Hepatocyte (in vitro differentiated cells): ENCODE results near the gene ROR2. TPM values are rescaled to one million over a fixed set of nuclear protein-coding genes. Genes with fewer than 3 reads are reported as not detected.
A peak's percentile ranks its signal among the peaks of the same experiment; 100 is the strongest.

ENCODE experiments used
- DNase-seq: peaks from one replicate; pipeline ENCODE4 v3.0.0-alpha.2; 2016; ENCODE audit warnings: low spot score
- H2AFZ ChIP-seq: fragments of 200-600 bp; sonication (generic); 2 replicates; pipeline ENCODE4 v1.6.0; 2016; ENCODE audit warnings: antibody characterized with exemption, mild to moderate bottlenecking
- H3K27ac ChIP-seq: fragments of 200-600 bp; sonication (generic); 2 replicates; pipeline ENCODE4 v1.5.1; 2016; ENCODE audit warnings: mild to moderate bottlenecking
- H3K27me3 ChIP-seq: fragments of 200-600 bp; sonication (generic); 2 replicates; pipeline ENCODE4 v1.6.1; 2016
- H3K36me3 ChIP-seq: fragments of 200-600 bp; sonication (generic); replicated peaks from 2 replicates; pipeline ENCODE4 v1.5.1; 2016; ENCODE audit warnings: low read depth; ENCODE audit not compliant: insufficient read depth
- H3K4me1 ChIP-seq: fragments of 200-600 bp; sonication (generic); 2 replicates; pipeline ENCODE4 v1.5.1; 2016; ENCODE audit warnings: mild to moderate bottlenecking, moderate library complexity; ENCODE audit not compliant: insufficient read depth
- H3K4me2 ChIP-seq: fragments of 200-600 bp; sonication (generic); 2 replicates; pipeline ENCODE4 v1.6.0; 2016
- H3K4me3 ChIP-seq: fragments of 200-600 bp; sonication (generic); 2 replicates; pipeline ENCODE4 v1.5.1; 2016; ENCODE audit warnings: mild to moderate bottlenecking
- H3K79me2 ChIP-seq: fragments of 200-600 bp; sonication (generic); 2 replicates; pipeline ENCODE4 v1.6.0; 2017; ENCODE audit warnings: mild to moderate bottlenecking
- H3K9me2 ChIP-seq: fragments of 200-600 bp; sonication (generic); replicated peaks from 2 replicates; pipeline ENCODE4 v1.6.0; 2017; ENCODE audit warnings: mild to moderate bottlenecking; ENCODE audit not compliant: insufficient read depth
- H3K9me3 ChIP-seq: fragments of 200-600 bp; sonication (generic); 2 replicates; pipeline ENCODE4 v1.5.1; 2016; ENCODE audit warnings: low read depth, mild to moderate bottlenecking
- H4K20me1 ChIP-seq: fragments of 200-600 bp; sonication (generic); 2 replicates; pipeline ENCODE4 v1.6.0; 2016; ENCODE audit warnings: mild to moderate bottlenecking; ENCODE audit not compliant: insufficient read depth, poor library complexity, severe bottlenecking
- CTCF ChIP-seq: fragments of 200-600 bp; sonication (generic); IDR thresholded peaks from 2 replicates; pipeline ENCODE4 v1.5.1; 2016; ENCODE audit warnings: antibody characterized with exemption, mild to moderate bottlenecking; ENCODE audit not compliant: poor library complexity
- EZH2 ChIP-seq: fragments of 200-600 bp; sonication (generic); IDR thresholded peaks from 2 replicates; pipeline ENCODE4 v1.6.1; 2016; ENCODE audit warnings: antibody characterized with exemption, mild to moderate bottlenecking, borderline replicate concordance
- EZH2phosphoT487 ChIP-seq: fragments of 200-600 bp; sonication (generic); IDR thresholded peaks from one replicate; pipeline ENCODE4 v1.6.1; 2018; ENCODE audit warnings: antibody characterized with exemption, mild to moderate bottlenecking, low read depth, moderate library complexity; ENCODE audit not compliant: unreplicated experiment, severe bottlenecking
- WGBS: methylation state at CpG from one replicate; pipeline ENCODE4 v1.1.6; 2016; ENCODE audit warnings: low lambda C conversion rate; ENCODE audit errors: missing lambda C conversion rate; 5-methylcytosine and 5-hydroxymethylcytosine counted together
- polyA plus RNA-seq: library from polyadenylated mRNA; unstranded; fragments of >200 nt; fragmentation: Nextera tagmentation; extraction: Ambion mirVana; gene quantifications from 2 replicates; pipeline ENCODE4 v1.2.1, GENCODE V29; 2016
- total RNA-seq: library from RNA; depleted of rRNA; stranded (reverse); fragments of >200 nt; gene quantifications from 2 replicates; pipeline ENCODE4 v1.2.3, GENCODE V29; 2014

ROR2 gene
- total and polyA plus RNA-seq, 2 experiments from 2014 or later: 25.6 to 29.5 TPM

- Histone ChIP-seq H3K9me2 (no peaks in the 10 kb centered on the region), H3K9me3 (no peaks in the 10 kb centered on the region), H4K20me1 (no peaks in the 10 kb centered on the region), H3K27ac (peak overlapping the region; percentile 87), H3K27me3 (no peaks in the 10 kb centered on the region), H3K36me3 (no peaks in the 10 kb centered on the region), H3K4me1 (peaks cover 25% of the 10 kb centered on the region), H2AFZ (no peak overlapping the region), H3K4me2 (peak overlapping the region; percentile 66), H3K79me2 (peaks cover 69% of the 10 kb centered on the region), H3K4me3 (no peak overlapping the region)
- no peak for DNase-seq
- WGBS: 48% methylated on average over 4 of the region's 4 CpGs
- no peak for TF ChIP-seq CTCF
- no peak for TF ChIP-seq EZH2
- no peak for TF ChIP-seq EZH2phosphoT487
Observed at GRCh38 chr9:91825422-91825821, 124.6 kb downstream of the ROR2 start.

GRCh38 chr9:91824601-91825305 lies 125.3 kb downstream of the ROR2 start:
- no peak overlapping the region for H2AFZ ChIP-seq
- no peaks in the 10 kb centered on the region for H3K9me2 ChIP-seq
- no peaks in the 10 kb centered on the region for H3K27me3 ChIP-seq
- H3K4me1 ChIP-seq: peaks cover 25% of the 10 kb centered on the region
- no peak overlapping the region for H3K4me3 ChIP-seq
- DNase-seq: peak; percentile 68
- no peaks in the 10 kb centered on the region for H3K36me3 ChIP-seq
- H3K79me2 ChIP-seq: peaks cover 67% of the 10 kb centered on the region
- peak overlapping the region; percentile 87 for H3K27ac ChIP-seq
- H3K4me2 ChIP-seq: peak overlapping the region; percentile 66
- 56% methylated on average over 18 of the region's 18 CpGs for WGBS
- TF ChIP-seq CTCF (no peak), EZH2phosphoT487 (no peak), EZH2 (no peak)
- no peaks in the 10 kb centered on the region for H3K9me3 ChIP-seq
- no peaks in the 10 kb centered on the region for H4K20me1 ChIP-seq

DNA sequence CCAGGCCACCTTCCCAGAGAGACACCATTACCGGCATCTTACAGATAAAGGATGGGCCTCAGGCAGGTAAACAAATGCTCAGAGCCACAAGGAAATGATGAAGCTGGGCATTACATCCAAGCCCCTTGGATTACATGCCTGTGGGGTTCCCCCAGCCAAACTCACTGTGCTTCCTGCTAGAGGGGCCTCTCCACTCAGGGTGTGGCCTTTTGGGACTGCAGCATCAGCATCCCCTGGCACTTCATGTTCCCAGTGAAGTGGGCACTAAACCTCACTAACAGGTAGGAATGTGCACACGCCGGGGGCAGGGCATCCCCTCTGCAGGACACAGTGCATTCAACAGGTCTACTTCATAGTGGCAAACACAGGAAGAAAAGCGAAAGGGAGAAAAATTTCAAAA lies 125.9 kb downstream of the ROR2 start:
- peak overlapping the region; percentile 66 for H3K4me2 ChIP-seq
- no peaks in the 10 kb centered on the region for H3K9me3 ChIP-seq
- H2AFZ ChIP-seq: no peak overlapping the region
- H3K36me3 ChIP-seq: no peaks in the 10 kb centered on the region
- 73% methylated on average over 4 of the region's 4 CpGs for WGBS
- DNase-seq: no peak
- H3K27ac ChIP-seq: peak overlapping the region; percentile 87
- H3K79me2 ChIP-seq: peaks cover 69% of the 10 kb centered on the region
- no peaks in the 10 kb centered on the region for H3K9me2 ChIP-seq
- no peak overlapping the region for H3K4me3 ChIP-seq
- H4K20me1 ChIP-seq: no peaks in the 10 kb centered on the region
- TF ChIP-seq EZH2 (no peak), EZH2phosphoT487 (no peak), CTCF (no peak)
- H3K4me1 ChIP-seq: peaks cover 25% of the 10 kb centered on the region
- no peaks in the 10 kb centered on the region for H3K27me3 ChIP-seq
